HG02870 (cell line): Measurements from ENCODE around the gene GAK.

Experiments used
- ATAC-seq: cut with Tn5 transposase; IDR thresholded peaks from one replicate; pipeline ENCODE4 v1.9.1; 2021; ENCODE audit warnings: mild to moderate bottlenecking, moderate library complexity; ENCODE audit not compliant: unreplicated experiment

Gene GAK

DNA sequence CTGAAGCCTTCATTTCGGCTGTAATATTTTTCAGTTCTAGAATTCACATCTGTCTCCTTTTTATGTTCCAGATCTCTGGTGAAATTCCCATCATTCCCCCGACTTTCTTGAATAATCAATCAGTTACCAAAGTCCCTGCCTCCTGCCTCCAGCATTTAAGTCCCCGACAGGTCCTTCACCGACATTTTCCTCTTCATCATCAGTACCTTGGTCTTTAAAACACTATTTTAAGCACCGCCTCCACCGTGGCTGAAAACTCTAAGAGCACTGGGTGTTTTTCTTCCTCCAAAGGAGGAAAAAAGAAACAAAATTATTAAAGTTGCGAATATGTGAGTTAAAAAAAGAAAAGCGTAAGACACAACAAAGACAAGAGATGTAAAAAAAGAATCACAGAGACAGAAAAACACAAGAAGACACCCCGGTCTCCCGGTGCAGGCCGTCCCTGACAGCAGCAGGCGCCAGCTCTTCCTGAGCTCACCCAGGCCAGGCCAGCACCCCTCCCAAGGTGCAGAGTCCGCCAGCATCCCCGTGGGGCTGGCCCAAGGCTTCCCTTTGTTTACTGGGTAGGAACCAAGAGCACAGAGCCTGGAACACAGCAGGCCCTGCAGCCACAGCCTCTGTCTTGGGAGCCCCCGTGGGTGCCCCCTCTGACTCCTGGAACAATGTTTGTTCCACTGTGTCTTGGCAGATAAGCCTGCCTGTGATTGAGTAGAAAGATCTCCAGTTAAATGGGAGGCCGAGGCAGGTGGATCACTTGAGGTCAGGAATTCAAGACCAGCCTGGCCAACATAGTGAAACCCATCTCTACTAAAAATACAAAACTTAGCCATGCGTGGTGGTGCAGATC, 56.9 kb downstream of the GAK start:
- no peak for ATAC-seq

DNA sequence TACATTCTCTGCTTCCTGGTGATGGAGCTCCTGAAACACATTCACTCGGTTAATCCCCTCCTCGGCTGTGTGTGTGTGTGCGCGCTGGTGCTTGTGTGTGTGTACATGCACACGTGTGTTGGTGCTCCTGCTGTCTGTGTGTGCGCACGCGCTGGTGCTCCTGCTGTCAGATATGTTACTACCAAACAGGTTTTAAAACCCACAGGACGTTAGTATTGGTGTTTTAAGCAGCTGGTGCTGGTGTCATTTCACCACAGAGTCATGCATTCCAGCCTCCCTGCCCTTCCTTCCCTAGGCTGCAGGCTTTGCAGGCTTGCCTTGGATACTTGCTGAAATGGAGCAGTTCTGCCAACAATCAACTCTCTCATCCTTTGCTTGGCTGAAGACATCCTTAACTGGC, 58.1 kb downstream of the GAK start:
- ATAC-seq, result no peak

DNA sequence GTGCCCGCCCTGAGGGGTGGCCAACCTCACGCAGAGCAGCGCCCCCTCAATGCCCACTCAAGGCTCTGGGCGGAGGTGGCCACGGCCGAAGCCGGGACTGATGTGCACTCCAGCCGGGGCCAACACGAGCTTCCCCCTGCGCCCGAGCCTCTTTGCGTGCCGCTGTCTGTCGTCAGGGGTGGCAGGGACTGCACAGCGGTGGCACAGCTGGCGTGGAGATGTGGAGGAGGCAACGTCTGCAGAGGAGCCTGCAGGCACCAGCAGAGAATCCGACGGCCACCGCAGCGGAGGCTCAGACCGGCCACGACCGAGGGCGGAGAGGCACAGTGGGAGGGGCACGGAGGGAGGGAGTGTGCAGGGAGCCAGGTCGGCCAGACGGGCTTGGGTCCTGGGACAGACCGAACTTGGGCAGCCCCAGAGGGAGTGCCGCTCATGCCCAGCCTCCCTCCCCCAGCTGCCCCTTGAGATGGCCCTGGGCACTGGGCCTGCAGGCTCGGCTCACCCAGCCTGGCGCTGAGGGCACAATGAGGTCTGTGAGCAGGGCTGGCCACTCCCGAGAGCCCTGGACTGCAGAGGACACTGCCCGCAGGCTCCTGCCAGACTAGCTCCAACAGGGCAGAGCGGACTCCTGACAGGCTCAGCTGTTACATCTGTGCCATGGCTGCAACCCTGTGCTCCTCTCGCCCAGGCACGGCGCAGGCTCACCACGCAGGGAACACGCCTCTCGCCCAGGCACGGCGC, 59.7 kb downstream of the GAK start:
- ATAC-seq, result no peak

DNA sequence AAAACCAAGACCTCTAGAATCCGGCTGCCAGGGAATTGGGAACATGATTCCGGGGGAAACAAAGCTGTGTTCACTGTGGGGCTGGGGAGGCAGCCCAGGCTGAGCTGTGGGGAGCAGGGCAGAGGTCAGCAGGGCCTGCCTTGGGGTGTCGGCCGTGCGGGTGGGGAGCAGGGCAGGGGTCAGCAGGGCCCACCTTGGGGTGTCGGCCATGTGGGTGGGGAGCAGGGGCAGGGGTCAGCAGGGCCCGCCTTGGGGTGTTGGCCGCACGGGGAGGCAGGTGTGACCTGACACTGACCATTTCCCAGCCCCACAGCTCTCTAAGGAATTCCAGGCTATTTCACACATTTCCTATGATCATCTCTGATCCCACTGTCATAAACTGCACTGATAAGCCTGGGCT, 60.6 kb downstream of the GAK start:
- no peak for ATAC-seq

DNA sequence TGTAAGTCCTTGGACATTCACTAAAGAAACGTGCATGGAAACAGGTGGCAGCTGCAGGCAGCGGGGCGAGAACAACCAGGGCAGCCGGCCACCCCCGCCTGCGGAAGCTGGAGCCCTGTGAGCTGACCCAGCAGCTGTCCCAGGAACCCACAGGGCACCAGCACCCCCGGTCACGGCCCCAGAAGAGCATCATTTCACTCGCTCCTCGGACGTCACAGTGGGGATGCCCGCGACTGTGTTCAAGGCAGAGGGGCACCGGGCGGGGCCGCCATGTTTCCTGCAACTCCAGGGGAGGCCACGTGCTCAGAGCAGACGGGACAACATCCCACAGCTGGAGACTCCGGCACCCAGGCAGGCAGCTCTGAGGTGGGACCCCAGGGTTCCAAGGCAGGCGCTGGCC, 61.2 kb downstream of the GAK start:
- no peak for ATAC-seq

DNA sequence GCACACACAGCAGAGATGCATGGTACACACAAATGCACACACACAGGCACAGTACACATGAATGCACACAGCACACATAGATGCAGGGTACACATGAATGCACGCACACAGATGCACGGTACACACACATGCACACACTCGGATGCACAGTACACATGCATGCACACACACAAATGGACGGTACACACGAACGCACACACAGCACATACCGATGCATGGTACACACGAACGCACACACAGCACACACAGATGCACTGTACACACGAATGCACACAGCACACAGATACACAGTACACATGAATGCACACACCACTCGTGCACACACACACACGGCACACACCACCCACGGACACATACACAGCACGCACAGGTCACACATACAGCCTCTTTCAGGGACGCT, 62.3 kb downstream of the GAK start:
- no peak for ATAC-seq

DNA sequence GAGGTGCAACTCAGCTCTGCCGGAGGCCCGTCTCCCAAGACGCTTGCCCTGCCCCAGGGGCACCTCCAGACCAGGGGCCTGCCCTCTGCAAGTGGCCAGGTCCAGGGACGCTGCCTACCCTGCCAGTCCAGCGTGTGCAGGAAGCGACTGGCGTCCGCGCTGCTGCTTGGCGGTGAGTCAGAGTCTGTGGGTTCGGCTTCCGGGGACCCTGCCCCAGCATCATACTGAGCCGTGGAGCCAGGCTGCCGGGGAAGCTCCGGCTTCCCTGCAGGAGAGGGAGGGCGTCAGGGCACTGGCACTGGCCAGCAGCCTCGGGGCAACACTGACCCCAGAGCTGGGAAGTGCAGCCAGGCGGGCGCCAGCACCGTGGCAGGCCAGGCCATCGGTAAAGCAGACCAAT, 63.7 kb downstream of the GAK start:
- ATAC-seq, result no peak

DNA sequence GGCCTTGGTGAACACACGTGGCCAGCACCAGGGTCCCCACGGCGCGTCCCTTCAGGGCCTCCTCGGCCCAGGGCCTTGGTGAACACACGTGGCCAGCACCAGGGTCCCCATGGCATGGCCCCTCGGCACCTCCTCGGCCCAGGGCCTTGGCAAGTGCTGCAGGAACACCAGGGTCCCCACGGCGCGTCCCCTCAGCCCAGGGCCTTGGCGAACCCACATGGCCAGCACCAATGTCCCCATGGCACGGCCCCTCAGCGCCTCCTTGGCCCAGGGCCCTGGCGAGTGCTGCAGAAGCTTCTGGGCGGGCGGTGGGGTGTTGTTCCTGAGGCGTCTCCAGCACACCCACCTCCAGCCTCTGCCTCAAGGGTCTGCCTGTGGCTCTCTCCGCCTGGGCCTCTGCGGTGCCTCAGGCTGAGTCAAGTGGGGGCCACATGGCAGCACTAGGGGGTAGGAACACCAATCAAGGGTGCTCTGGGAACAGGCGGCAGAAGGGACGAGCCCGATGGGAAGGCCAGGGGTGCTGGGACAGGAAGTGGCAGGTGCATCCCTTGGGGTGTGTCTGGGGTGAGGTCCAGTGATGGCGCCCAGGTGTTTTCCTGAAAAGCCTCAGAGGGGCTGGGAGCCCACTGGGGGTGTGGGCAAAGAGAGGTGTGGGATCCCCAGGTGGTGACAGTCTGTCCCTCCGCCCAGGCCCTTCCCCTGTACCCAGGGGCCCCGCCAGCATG, 64.4 kb downstream of the GAK start:
- no peak for ATAC-seq

DNA sequence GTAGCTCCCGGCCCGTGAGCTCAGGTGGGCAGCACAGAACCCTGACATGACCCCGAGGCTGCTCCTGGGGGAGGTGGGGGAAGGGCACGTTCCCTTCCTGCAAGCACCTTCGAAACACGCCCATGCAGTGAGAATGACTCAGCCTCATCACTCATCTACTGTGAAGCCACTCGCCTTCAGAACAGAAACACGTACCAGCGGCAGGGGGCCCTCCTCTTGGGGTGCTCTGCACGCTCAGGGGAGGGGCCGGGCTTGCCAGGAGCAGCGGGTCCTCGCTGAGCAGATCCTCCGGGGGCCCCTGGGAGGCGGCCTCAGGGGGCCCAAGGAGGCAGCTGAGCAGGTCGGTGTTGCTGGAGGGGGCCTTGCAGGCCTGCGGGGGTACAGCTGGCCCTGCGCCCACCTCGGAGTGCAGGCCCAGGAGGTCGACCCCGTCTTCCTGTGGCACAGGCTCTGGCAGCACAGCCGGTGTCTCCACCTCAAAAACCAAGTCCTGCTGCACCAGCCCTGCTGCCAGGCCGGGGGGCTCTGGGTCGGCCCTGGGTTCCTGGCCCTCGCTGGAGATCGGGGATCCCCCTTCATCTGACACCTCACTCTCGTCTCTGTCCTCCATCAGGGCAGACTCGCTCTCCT, 65.2 kb downstream of the GAK start:
- ATAC-seq, result no peak

DNA sequence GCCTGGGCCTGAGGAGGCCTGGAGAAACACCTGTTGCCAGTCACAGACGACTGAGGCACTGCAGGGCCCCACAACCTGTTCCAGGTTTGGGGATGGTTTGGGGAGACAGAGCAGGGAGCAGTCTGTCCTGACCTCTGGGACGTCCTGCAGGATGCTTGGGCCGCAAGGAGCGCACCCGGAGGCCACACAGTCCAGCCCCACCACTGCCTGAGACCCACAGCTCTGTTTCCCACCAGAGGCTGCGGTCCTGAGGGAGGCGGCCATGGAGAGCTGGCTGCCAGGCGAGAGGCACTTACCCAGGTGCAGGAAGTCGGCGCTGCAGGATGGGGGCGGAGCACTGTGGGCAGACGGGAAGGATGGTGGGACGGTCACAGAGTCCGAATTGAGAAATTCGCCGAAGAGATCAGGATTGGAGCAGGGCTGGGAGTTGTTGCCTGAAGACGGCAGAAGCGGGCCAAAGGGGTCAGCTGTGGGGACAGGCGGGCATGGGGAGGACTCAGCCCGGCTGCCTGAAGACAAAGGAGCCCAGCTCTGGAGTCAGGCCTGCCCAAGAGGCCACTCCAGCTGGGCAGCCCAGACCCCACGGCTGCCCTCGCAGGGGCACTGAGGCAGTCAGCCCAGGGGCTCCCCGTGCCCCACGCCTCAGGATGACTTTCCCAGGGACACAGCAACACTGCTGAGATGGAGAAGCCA, 65.9 kb downstream of the GAK start:
- ATAC-seq, result no peak

DNA sequence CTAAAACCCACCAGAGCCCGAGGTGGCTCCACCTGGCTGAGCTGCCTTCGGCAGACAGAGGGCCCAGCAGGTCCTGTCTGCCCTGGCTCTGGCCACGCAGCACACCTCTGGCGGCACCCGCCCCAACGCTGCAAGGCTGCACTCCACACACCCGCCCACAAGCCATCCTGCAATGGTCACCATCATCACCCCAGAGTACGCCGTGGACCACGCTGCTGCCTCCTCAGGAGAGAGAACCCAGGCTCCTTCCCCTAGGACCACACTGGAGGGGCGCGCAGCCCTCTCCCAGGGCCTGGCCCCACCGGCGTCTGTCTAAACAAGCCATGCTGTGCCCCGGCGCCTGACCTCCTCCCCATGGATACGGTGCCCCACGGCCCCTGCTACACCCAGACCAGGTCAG, 66.5 kb downstream of the GAK start:
- ATAC-seq, result no peak

DNA sequence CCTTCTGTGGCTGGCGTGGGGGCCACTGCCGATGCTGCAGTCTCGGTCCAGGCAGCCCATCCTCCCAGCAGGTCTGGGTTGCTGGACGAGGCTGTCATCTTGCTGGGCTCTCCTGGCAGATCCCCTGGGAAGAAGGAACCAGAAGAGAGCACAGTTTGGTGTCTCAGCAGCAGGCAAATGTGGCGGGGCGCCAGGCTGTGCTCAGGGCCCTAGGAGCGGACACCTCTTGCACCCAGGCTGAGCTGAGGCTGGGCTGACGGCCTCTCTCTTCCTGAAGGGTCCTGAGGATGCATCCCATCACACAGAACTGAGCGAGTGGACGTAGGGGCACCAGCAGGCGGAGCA, 67.0 kb downstream of the GAK start:
- ATAC-seq, result no peak

DNA sequence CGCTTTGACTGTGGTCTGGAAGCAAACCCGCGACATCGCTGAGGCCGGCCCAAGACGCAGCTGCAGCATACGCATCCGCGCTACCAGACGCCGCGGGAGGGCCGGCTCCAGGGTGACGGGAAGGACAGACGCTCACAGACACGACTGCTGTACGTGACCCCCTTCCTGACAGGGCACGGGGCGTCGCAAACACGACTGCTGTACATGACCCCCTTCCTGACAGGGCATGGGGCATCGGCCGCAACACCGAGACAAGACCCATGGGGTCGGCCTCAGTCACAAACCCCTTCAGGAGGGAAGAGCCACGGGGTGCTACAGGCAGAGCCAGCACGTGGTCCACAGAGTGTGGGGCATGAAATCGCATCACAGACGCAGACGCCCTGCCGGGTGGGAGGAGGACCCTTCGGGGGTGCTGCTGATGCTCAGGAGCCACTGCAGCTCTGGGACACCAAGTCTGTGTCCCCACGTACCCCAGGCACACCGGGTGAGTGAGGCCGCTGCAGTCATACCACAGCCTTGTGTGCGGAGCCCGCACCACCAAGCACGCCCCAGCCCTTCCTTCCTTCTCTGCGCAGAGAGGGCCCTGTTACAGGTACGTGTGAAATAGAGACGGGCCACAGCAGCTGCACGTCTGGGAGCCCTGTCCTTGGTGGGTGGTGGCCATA, 67.5 kb downstream of the GAK start:
- ATAC-seq, result no peak

DNA sequence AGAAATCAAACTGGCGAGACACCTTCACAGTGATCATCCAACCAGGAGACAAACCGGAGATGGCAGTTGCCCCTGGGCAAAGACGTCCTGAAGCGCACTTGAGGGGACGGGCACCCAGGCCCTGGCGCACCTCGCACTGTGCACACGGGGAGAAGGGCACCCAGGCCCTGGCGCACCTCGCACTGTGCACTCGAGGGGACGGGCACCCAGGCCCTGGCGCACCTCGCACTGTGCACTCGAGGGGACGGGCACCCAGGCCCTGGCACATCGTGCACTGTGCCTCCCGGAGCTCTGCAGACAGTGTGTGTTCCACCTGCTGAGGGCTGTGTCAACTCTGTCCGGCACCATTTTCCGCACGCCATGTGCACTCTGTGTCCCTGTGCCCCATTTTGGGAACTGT, 71.6 kb downstream of the GAK start:
- ATAC-seq, result no peak

DNA sequence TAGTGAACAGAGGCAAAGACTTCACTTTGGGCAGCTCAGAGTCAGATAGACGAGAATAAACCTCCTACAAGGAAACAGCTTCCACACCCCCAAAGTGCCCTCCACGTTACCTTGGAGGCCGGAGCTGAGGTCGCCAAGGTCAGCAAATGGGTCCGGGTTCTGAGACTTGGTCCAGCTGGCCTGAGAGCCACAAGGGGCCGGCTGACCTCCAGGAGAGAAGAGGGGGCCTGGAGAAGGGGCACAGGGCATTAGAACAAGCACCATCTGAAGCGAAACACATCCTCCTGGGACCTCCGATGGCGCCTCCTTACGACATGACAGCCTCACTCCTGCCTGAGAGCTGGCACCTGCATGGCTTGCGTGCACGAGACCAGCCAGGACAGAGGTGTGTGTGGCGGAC, 72.6 kb downstream of the GAK start:
- ATAC-seq, result no peak

DNA sequence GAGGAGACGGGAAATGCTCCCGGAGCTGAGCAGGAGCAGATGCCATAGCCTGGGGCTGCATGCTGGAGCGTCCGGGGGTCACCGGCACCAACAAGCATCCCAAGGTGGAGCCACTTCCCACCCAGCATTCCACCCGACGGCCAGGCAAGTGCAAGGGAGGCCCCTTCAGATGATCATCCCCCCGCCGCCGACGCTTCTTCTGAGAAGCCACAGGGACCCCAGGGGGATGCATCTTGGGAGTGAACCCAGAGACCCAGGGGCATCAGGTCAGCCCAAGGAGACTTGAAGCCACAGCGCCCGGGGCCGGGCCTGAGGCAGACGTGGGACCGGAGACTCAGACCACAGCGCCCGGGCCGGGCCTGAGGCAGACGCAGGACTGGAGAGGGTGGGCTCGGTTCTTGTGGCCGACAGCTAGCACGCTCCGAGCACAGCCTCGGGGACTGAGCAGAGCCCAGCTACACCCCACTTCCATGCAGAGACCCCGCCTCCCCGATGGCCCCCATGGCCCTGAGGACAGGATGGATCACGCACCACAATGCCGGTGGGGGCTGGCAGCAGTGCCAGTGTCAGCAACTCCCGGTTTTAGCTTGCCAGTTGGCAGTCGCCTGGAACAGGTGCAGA, 73.2 kb downstream of the GAK start:
- no peak for ATAC-seq

DNA sequence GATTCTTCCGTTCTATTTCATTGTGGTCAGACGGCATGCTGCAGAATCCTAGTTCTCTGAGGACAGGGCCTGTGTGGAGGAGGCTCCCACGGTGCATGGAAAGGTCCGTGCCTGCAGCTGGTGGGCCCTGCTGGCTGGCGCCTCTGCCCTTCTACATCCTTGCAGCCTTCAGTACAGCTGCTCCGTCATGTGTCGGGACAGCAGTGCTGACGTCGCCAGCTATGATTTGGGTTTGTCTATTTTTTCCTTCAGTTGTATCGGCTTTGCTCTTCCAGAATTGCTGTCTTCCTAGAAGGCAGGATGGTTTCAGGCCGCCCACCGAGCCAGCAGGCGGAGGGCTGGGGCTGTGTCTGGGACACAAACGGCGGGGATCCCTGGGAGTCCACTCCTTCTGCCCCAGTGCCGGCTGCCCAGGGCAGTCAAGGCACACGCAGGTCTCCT, 74.1 kb downstream of the GAK start:
- no peak for ATAC-seq

DNA sequence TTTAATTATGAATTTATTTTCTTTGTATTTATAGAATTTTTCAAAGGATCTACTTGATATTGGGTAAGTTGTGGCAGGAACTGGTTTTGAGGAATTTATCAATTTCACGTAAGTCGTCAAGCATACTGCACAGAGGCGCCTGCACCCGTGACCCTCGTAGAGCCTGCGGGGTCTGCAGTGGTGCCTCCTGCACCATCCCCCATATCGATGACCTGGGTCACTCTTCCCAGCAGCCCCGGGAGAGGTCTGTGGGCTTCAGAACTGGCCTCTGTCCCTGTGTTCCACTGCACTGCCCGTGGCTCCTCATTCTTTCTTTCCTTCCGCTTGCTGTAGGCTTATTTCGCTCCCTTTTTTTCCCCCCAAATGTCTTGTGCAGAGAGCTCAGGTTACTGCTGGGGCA, 74.7 kb downstream of the GAK start:
- no peak for ATAC-seq

DNA sequence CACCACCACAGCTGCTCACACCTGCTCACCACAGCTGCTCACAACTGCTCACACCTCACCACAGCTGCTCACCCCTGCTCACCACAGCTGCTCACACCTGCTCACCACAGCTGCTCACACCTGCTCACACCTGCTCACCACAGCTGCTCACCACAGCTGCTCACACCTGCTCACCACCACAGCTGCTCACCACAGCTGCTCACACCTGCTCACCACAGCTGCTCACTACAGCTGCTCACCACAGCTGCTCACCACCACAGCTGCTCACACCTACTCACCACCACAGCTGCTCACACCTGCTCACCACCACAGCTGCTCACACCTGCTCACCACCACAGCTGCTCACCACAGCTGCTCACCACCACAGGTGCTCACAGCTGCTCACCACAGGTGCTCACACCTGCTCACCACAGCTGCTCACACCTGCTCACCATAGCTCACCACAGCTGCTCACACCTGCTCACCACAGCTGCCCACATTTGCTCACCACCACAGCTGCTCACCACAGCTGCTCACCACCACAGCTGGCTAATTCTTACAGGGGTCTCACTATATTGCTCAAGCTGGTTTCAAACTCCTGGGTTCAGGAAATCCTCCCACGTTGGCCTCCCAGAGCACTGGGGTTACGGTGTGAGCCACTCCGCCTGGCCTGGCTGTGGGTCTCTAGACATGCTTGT, 75.8 kb downstream of the GAK start:
- ATAC-seq, result no peak
